Breast epithelium (tissue), 4 donors: ENCODE results near the gene SPANXN4. TPM values are rescaled to one million over a fixed set of nuclear protein-coding genes. Genes with fewer than 3 reads are reported as not detected.

Source experiments
- DNase-seq, 2 donors: peaks; one replicate each; pipeline ENCODE4 v3.0.0-alpha.2; 2019; ENCODE audit warnings: low spot score in 2 of 2
- H3K27ac ChIP-seq, 2 donors: fragments of 200-600 bp; sonication (generic) in 1 of 2; one replicate each; pipeline ENCODE4 v1.5.1; 2016 to 2019; ENCODE audit warnings: mild to moderate bottlenecking in 1 of 2
- H3K27me3 ChIP-seq, 2 donors: fragments of 200-600 bp; sonication (generic) in 1 of 2; one replicate each; pipeline versions ENCODE4 v1.5.1 to v1.6.0; 2017 to 2019; ENCODE audit warnings: control low read depth in 1 of 2, mild to moderate bottlenecking in 1 of 2
- H3K36me3 ChIP-seq: fragments of 200-600 bp; one replicate; pipeline ENCODE4 v1.5.1; 2019
- H3K4me1 ChIP-seq, 2 donors: fragments of 200-600 bp; sonication (generic); one replicate each; pipeline ENCODE4 v1.5.1; 2016 to 2019; ENCODE audit warnings: control low read depth in 1 of 2
- H3K4me3 ChIP-seq, 3 donors: fragments of 200-600 bp; sonication (generic); 1 replicate in 2 of 3; 2 replicates in 1 of 3; pipeline ENCODE4 v1.5.1; 2016 to 2019; ENCODE audit warnings: mild to moderate bottlenecking in 3 of 3, moderate library complexity in 2 of 3
- H3K9me3 ChIP-seq, 2 donors: fragments of 200-600 bp; sonication (generic) in 1 of 2; one replicate each; pipeline ENCODE4 v1.5.1; 2016 to 2019; ENCODE audit warnings: control low read depth in 1 of 2
- POLR2A ChIP-seq: fragments of 450-650 bp; IDR thresholded peaks from one replicate; pipeline ENCODE4 v1.6.1; 2016; ENCODE audit warnings: antibody characterized with exemption, mild to moderate bottlenecking, moderate library complexity
- POLR2AphosphoS5 ChIP-seq, 3 donors: sonication (generic); formaldehyde crosslinking; IDR thresholded peaks; one replicate each; pipeline ENCODE4 v1.6.1; 2017; ENCODE audit warnings: antibody characterized with exemption in 3 of 3
- intact Hi-C: fragments of 100-400 bp; cut with DNase I; formaldehyde crosslinking; loops from one replicate; pipeline ENCODE4 v1.15.1; 2023; ENCODE audit warnings: low total_unique reads
- total RNA-seq, 3 donors: library from RNA; depleted of rRNA; stranded (reverse); fragments of >200 nt; gene quantifications; one replicate each; pipeline ENCODE4 v1.1.0, GENCODE V29; 2016
- TF ChIP-seq, protein P1 (sequence below), 3 donors: fragments of 450-650 bp; IDR thresholded peaks; one replicate each; pipeline ENCODE4 v1.5.1; 2016 to 2017; ENCODE audit warnings: antibody characterized with exemption in 3 of 3, mild to moderate bottlenecking in 3 of 3, moderate library complexity in 3 of 3

SPANXN4 gene, protein sequence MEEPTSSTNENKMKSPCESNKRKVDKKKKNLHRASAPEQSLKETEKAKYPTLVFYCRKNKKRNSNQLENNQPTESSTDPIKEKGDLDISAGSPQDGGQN
- total RNA-seq, result not detected

DNA sequence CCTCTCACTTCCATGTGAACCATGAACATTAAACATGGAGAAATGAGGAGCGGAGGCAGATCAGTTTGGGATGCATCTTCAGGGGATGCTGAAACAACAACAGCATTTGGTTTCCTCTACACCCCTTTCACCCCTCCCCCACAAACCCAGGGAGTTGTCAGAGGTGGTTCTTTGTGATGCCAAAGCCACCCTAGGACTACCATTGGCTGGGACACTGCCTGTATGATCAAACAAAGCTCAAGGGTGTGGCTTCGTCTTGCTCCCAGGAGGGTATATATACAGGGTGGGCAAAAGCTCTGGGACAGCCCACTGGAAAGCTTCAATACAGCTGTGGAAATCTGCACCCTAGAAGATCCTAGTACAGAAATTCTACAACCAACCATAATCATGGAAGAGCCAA lies at the start of gene SPANXN4:
Gene SPANXN4 (plus strand): TSS at position 301 of the 400 bp plus-strand sequence. CDS start 87 bp downstream, at position 388.
- H3K27ac ChIP-seq, result no peak within 1 kb of the TSS
- intact Hi-C loops, result no loop called here
- TF ChIP-seq POLR2AphosphoS5 (IDR thresholded peaks at IDR 0.05) (no peak), POLR2A (no peak)
- TF ChIP-seq, protein P1, sequence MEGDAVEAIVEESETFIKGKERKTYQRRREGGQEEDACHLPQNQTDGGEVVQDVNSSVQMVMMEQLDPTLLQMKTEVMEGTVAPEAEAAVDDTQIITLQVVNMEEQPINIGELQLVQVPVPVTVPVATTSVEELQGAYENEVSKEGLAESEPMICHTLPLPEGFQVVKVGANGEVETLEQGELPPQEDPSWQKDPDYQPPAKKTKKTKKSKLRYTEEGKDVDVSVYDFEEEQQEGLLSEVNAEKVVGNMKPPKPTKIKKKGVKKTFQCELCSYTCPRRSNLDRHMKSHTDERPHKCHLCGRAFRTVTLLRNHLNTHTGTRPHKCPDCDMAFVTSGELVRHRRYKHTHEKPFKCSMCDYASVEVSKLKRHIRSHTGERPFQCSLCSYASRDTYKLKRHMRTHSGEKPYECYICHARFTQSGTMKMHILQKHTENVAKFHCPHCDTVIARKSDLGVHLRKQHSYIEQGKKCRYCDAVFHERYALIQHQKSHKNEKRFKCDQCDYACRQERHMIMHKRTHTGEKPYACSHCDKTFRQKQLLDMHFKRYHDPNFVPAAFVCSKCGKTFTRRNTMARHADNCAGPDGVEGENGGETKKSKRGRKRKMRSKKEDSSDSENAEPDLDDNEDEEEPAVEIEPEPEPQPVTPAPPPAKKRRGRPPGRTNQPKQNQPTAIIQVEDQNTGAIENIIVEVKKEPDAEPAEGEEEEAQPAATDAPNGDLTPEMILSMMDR (IDR thresholded peaks at IDR 0.05), result no peak
- no peaks in the 10 kb centered on the region for H3K4me1 ChIP-seq
- H3K27me3 ChIP-seq, result no peaks in the 10 kb centered on the region
- H3K4me3 ChIP-seq, result no peak within 1 kb of the TSS
- H3K9me3 ChIP-seq, result no peaks in the 10 kb centered on the region
- DNase-seq, result no peak
- no peaks in the 10 kb centered on the region for H3K36me3 ChIP-seq

DNA sequence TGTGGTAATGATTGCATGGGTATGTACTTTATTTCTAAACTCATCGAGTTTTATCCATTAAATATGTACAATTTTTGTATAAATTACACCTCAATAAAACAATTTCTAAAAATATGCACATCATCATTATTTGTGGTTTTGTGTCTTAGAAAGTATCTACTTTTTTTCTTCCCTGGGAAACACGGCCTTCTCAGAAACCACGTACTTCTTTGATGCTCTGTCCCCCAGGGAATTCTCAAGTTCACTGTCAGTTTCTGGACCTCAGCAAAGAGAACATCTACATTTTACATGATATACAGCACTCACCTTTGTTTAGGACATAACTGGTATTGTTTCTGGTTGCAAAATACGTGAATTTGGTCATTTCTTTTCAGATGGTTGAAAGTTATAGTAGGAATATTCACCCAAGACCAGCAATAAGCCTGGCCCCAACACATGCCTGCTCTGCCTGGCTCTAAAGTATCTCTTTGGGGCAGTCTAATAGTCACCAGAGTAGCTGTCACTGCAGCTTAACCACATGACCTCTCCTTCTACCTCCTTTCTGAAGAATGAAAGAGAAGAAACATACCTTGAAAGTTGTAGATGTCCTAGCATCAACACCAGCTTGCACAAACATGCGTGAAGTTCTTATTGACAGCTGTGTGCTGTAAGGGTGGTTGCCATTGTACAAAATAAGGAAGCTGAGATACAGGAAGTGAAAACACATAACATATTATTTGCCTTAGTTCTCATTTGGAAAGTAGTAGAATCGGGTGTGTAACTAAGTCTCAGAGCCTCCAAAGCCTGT lies 48.4 kb upstream of the SPANXN4 start:
- Histone ChIP-seq H3K4me1 (no peaks in the 10 kb centered on the region), H3K4me3 (no peak overlapping the region), H3K36me3 (no peaks in the 10 kb centered on the region), H3K27me3 (no peaks in the 10 kb centered on the region), H3K27ac (no peak overlapping the region), H3K9me3 (peaks cover 0 to 14% of the 10 kb centered on the region in 2 donors)
- TF ChIP-seq POLR2A, result no peak
- TF ChIP-seq, protein P1 (IDR thresholded peaks at IDR 0.05), result no peak
- no peak for TF ChIP-seq POLR2AphosphoS5 (IDR thresholded peaks at IDR 0.05)
- intact Hi-C loops, result no loop called here
- no peak for DNase-seq

DNA sequence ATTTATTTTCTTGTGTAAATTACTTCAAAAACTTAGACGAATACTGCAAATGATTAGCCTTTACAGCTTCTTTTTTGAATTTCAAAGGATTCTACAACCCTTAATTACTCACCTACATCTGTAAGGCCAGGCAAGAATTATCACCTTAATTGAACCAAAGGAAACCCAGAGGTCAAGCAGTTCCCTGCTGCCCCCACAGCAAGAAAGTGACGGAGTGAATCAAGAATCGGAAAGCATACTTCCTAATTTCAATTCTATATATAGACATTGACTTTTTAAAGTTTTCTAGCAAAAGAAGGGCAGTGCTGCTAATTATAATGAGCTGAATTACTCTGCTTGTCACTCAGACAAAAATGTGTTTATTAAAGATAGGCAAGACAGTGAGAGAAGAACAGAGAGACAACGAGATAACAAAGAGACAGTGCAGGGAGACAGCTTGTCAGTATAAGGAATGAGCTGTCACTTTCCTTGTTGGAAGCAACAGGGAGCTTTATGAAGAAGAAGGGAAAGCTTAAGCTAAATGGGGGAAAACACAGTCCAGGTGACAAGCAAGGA lies 47.5 kb upstream of the SPANXN4 start:
- intact Hi-C loops, result no loop called here
- no peak for DNase-seq

DNA sequence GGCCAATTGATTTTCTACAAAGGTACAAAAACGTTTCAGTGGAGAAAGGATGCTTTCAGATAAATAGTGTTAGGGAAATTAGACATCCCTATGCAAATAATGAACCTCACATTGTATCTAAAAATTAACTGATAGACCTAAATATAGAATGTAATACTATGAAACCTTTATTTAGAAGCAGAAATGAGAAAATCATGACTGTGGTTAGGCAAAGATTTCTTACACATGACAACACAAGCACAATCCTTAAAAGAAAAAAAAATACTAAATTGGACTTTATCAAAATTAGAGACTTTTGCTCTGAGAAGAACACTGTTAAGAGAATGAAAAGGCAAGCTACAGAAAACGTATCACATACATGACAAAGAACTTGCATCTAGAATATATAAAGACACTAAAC lies 43.0 kb upstream of the SPANXN4 start:
- Histone ChIP-seq H3K27ac (no peak overlapping the region), H3K4me3 (no peak overlapping the region), H3K27me3 (peaks cover 0 to 6% of the 10 kb centered on the region in 2 donors), H3K4me1 (no peaks in the 10 kb centered on the region), H3K9me3 (no peaks in the 10 kb centered on the region), H3K36me3 (no peaks in the 10 kb centered on the region)
- no peak for DNase-seq
- intact Hi-C loops, result no loop called here
- TF ChIP-seq, protein P1 (IDR thresholded peaks at IDR 0.05), result no peak
- TF ChIP-seq POLR2A (no peak), POLR2AphosphoS5 (IDR thresholded peaks at IDR 0.05) (no peak)

More for the DNA sequence above, 47.5 kb upstream of the SPANXN4 start:
- TF ChIP-seq POLR2AphosphoS5 (IDR thresholded peaks at IDR 0.05), result no peak
- TF ChIP-seq, protein P1 (IDR thresholded peaks at IDR 0.05), result no peak
- no peak for TF ChIP-seq POLR2A
- Histone ChIP-seq H3K27me3 (peaks cover 0 to 6% of the 10 kb centered on the region in 2 donors), H3K36me3 (no peaks in the 10 kb centered on the region), H3K9me3 (peaks cover 0 to 14% of the 10 kb centered on the region in 2 donors), H3K27ac (no peak overlapping the region), H3K4me1 (no peaks in the 10 kb centered on the region), H3K4me3 (no peak overlapping the region)

DNA sequence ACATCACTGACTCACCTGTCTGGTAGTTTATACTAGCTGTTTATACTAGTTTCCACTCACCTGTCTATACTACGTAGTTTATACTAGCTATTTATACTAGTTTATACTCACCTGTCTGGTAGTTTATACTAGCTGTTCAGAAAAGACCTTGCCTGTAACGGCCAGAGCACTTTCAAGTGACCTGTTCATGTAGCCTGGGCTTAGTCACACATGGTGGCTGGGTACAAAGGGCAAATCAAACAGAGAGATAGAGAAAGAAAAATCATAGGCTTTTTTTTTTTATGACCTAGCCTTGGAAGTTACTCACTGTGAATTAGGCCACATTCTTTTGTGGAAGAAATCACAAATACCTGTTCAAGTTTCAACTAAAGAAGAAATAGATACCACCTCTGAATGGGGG lies 30.7 kb upstream of the SPANXN4 start:
- H3K27me3 ChIP-seq, result peaks cover 0 to 4% of the 10 kb centered on the region in 2 donors
- intact Hi-C loops, result no loop called here
- H3K9me3 ChIP-seq, result peaks cover 0 to 7% of the 10 kb centered on the region in 2 donors
- H3K4me1 ChIP-seq, result no peaks in the 10 kb centered on the region
- no peak overlapping the region for H3K27ac ChIP-seq
- DNase-seq, result no peak
- H3K4me3 ChIP-seq, result no peak overlapping the region
- no peaks in the 10 kb centered on the region for H3K36me3 ChIP-seq
- TF ChIP-seq POLR2AphosphoS5 (IDR thresholded peaks at IDR 0.05), result no peak
- TF ChIP-seq, protein P1 (IDR thresholded peaks at IDR 0.05), result no peak
